SKM-1 (cell line): ENCODE measurements around the gene STK32A.

Experiments
- DNase-seq: peaks from one replicate; lab custom pipeline; 2025; ENCODE audit not compliant: unreplicated experiment; lab: John Stamatoyannopoulos, UW

Gene STK32A

GRCh38 chr5:147388184-147389108 is 153.6 kb downstream of the STK32A start:
- DNase-seq = no peak

GRCh38 chr5:147390654-147391225 is 155.9 kb downstream of the STK32A start:
- DNase-seq = no peak

- no peak for DNase-seq
Observed at GRCh38 chr5:147391781-147392180, 157.0 kb downstream of the STK32A start.

GRCh38 chr5:147393874-147394672 is 159.2 kb downstream of the STK32A start:
- DNase-seq = no peak

- DNase-seq = no peak
Observed at GRCh38 chr5:147396070-147396823, 161.4 kb downstream of the STK32A start.

- DNase-seq = no peak
Observed at GRCh38 chr5:147397616-147398015, 162.8 kb downstream of the STK32A start.

GRCh38 chr5:147398860-147399259 is 164.0 kb downstream of the STK32A start:
- no peak for DNase-seq

DNA sequence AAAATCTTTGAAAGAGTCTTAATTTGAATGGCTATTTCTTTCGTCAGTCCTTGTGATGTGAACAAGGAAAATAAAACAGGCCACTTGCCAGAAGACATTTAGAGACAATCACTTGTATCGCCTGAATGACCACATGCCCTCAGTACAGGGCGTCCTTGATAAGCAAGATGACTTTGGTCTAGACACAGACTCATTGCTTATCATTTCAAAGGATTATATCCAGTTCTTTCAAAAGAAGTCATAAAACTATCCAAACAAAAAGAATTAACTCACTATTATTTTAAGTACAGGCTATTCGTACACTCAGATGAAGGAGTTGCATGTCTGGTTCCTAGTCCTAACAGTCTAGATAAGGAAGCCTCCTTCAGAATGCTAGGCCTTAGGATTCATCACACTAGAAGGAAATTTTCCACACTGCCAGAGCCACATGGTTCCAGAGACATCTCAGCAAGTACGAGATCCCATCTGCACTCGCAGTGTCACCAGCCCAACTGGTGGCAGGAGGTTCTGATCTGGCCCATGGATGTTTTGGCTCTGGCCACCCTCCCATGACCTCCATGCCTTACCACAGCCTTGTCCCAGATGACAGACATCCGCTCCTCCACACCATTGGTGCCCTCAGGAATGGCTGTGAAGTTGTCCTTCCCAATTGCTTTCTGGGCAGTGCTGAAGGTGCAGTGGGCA is 165.4 kb downstream of the STK32A start:
- DNase-seq = no peak

DNA sequence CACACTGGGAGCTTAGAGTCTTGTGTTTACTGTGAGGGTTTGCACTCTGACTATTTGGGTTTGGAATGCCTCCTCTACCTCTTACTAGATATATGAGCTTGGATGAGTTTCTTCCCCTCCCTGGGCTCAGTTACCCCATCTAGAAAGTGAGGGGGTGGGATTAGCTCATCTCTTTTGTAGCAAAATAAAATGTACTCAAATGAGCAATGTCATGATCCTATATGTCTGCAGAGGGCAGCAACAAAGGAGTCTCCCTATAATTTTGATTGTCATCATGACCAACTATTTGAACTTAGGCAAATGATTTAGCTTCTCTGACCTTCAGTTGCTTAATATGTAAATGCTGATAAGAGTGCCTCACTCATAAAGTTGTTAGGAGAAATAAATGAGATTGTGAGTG is 166.1 kb downstream of the STK32A start:
- DNase-seq = no peak

DNA sequence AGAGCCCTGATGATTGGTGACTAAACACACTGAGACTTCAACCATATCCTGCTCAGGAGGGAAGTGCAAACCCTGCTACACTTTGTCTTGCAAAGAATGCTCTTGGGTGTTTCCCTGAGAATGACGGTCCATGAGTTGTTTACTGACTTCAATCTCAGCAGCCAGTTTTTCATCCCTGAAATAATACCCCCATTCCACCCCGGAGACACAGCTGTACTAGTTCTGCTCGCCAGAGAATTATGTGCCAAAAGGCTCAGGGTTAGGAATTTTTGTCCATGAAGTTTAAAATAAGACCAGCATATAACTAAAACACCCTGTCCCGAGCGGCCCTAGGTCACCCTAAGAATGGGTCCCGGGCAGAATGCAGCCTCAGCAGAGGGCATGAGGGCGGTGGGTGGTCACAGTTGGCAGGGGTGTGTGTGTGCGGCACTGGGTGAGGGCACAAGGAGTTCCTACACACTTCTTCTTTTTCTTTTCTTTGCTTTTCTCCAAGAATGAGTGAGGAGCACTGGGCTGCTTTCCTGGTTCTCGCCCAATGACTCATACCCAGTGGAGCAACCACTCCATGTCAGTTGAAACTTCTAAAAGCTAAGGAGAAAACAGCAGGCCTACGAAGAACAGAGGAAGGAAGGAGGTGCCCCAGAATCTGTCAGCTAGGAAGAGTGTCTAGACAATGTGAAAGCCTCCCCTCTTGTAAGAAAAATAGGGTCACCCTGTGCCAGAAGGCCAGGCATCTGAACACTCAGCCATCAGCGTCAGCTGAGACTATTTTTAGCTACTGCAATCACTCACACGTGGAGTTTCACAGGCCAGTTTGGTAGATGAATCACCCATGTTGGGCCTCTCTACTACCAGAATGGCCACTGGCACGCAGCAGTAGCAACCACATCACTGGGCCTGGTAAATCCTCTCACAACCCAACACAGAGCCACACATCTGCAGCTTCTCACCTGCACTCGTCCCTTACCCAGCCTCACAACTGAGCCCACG is 169.1 kb downstream of the STK32A start:
- DNase-seq = no peak

- no peak for DNase-seq
Observed at GRCh38 chr5:147404706-147405105, 169.9 kb downstream of the STK32A start.

DNA sequence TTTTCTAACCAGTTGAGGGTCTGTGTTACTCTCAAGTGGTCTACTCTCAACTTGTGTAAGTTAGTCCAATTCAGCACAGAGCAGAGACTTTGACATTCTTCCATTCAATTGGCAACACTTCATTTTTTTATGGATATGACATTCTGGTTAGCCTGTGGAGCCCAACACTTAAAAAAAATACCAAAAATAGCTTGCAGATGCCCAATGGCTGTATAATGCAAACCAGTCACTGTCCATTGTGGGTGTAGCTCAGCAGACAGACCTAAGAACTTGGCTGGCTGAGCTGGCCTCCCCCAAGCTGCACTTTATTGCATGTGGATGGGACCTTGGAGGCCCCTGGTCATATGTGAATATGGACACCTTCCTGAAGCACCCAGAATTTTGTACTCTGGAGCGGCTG is 171.8 kb downstream of the STK32A start:
- no peak for DNase-seq

- DNase-seq = no peak
Observed at GRCh38 chr5:147407094-147407681, 172.4 kb downstream of the STK32A start.

DNA sequence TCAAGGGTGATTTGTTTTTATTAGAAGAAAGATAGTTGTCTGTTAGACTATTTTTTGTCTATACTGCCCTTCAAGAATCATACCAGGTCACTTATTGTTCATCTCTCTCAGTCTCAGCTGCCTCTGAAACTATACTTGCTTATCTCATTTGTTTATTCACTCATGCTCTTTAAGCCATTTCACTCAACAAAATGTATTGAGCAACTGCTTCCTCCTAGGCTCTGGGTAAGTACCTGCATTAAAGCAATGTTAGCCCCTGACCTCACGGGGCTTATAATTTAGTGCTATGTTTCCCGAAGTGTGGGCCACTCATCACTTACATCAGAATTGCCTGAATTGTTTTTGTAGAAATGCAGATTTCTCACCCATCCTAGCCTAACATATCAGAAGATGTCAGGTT is 174.2 kb downstream of the STK32A start:
- no peak for DNase-seq

GRCh38 chr5:147410496-147411358 is 175.9 kb downstream of the STK32A start:
- DNase-seq = no peak

GRCh38 chr5:147411359-147412319 is 176.8 kb downstream of the STK32A start:
- DNase-seq = no peak

- DNase-seq = no peak
Observed at GRCh38 chr5:147412561-147412960, 177.7 kb downstream of the STK32A start.
